ENCODE results near the gene RIPK4. TPM values are rescaled to one million over a fixed set of nuclear protein-coding genes. Genes with fewer than 3 reads are reported as not detected.
"Not testable (repeated sequence)": the region's sequence is repeated elsewhere in the genome, so short reads cannot be mapped to it uniquely, and the experiment has no call there.

Gene RIPK4
- total and polyA plus RNA-seq, 12 donors = 0.04 to 0.18 (median 0.14) TPM; not detected in 5

GRCh38 chr21:41699311-41699710 is 67.5 kb downstream of the RIPK4 start:
- no peak overlapping the region for H3K27ac ChIP-seq
- no peak for DNase-seq
- WGBS, 4 donors = 72 to 95% (median 88%) methylated on average over 10 of the region's 10 CpGs
- intact Hi-C loops (cut with DNase I) = no loop called here
- no peak for TF ChIP-seq CTCF (IDR thresholded peaks at IDR 0.05)
- no peak for TF ChIP-seq POLR2A (IDR thresholded peaks at IDR 0.05)
- H3K9me3 ChIP-seq (replicated peaks in 1 of 3) = no peaks in the 10 kb centered on the region
- H3K36me3 ChIP-seq (replicated peaks in 1 of 2) = no peaks in the 10 kb centered on the region
- peaks cover 2% of the 10 kb centered on the region for H3K27me3 ChIP-seq
- no peak overlapping the region for H3K4me3 ChIP-seq
- no peaks in the 10 kb centered on the region for H3K4me1 ChIP-seq (replicated peaks in 1 of 2)

GRCh38 chr21:41698071-41698470 is 68.8 kb downstream of the RIPK4 start:
- Histone ChIP-seq H3K27ac (no peak overlapping the region), H3K27me3 (no peaks in the 10 kb centered on the region), H3K36me3 (replicated peaks in 1 of 2) (no peaks in the 10 kb centered on the region), H3K9me3 (replicated peaks in 1 of 3) (no peaks in the 10 kb centered on the region), H3K4me3 (no peak overlapping the region), H3K4me1 (replicated peaks in 1 of 2) (no peaks in the 10 kb centered on the region)
- DNase-seq = no peak
- TF ChIP-seq CTCF (IDR thresholded peaks at IDR 0.05) (no peak), POLR2A (IDR thresholded peaks at IDR 0.05) (no peak)
- intact Hi-C loops (cut with DNase I) = no loop called here
- WGBS, 4 donors = 81 to 92% (median 91%) methylated on average over 11 of the region's 11 CpGs

DNA sequence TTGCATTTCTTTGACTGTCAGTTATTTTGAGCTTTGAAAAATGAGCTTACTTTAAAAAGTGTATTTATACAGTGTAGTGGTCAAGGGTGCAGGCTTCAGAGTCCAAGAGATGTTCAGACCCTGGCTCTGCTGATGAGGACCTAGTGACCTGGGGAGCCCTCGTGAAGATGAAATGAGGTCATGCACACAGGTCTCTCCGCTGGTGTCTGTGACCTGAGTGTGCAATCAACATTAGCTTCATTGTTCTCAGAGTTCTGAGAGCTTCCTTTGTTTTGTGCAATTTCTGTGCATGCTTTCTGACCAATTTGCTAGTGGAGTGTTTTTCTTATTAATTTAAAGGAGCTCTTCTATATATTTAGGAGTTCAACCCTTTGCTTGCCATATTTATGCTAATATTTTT is 71.3 kb downstream of the RIPK4 start:
- intact Hi-C loops (cut with DNase I) = no loop called here
- WGBS, 4 donors = 49 to 75% (median 62%) methylated on average over 2 of the region's 2 CpGs
- TF ChIP-seq POLR2A (IDR thresholded peaks at IDR 0.05) = no peak
- no peak for TF ChIP-seq CTCF (IDR thresholded peaks at IDR 0.05)
- Histone ChIP-seq H3K36me3 (replicated peaks in 1 of 2) (no peaks in the 10 kb centered on the region), H3K27ac (no peak overlapping the region), H3K4me3 (no peak overlapping the region), H3K27me3 (no peaks in the 10 kb centered on the region), H3K9me3 (replicated peaks in 1 of 3) (no peaks in the 10 kb centered on the region), H3K4me1 (replicated peaks in 1 of 2) (no peaks in the 10 kb centered on the region)
- no peak for DNase-seq

DNA sequence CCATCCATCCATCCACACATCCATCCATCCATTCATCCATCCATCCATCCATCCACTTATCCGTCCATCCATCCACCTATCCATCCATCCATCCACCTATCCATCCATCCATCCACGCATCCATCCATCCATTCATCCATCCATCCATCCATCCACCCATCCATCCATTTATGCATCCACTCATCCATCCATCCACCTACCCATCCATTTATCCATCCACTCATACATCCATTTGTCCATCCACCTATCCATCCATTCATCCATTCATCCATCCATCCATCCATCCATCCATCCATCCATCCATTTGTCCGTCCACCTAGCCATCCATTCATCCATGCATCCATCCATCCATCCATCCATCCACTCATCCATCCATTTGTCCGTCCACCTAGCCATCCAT is 72.8 kb downstream of the RIPK4 start:
- intact Hi-C loops (cut with DNase I); DNase-seq; H3K27ac ChIP-seq; H3K4me1 ChIP-seq (replicated peaks in 1 of 2); H3K27me3 ChIP-seq; H3K4me3 ChIP-seq; H3K36me3 ChIP-seq (replicated peaks in 1 of 2); H3K9me3 ChIP-seq (replicated peaks in 1 of 3): not testable (repeated sequence)
- 67 to 81% (median 76%) methylated on average over 4 of the region's 4 CpGs for WGBS, 4 donors

DNA sequence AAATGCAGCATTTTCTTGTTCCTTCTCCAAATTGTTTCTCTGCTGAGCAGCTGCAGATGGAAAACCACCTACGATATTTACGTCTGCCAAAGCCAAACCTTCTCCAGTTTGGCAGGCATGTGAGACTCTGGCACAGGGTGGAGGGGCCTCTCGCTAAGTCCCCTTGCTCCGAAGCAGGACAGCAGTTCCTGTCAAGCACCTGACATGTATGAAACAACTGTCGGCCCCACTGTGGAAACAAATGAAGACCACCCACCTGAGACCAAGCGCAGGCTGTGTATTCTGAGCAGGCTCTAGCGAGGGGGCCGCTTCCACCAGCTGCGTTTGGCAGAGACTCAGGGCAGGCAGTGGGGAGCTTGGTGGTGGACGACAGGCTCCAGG is 74.7 kb downstream of the RIPK4 start:
- Histone ChIP-seq H3K36me3 (replicated peaks in 1 of 2) (no peaks in the 10 kb centered on the region), H3K27me3 (no peaks in the 10 kb centered on the region), H3K4me1 (replicated peaks in 1 of 2) (no peaks in the 10 kb centered on the region), H3K27ac (no peak overlapping the region), H3K9me3 (replicated peaks in 1 of 3) (no peaks in the 10 kb centered on the region), H3K4me3 (no peak overlapping the region)
- TF ChIP-seq POLR2A (IDR thresholded peaks at IDR 0.05) (no peak), CTCF (IDR thresholded peaks at IDR 0.05) (no peak)
- no peak for DNase-seq
- 74 to 81% (median 76%) methylated on average over 9 to 10 of the region's 10 CpGs for WGBS, 4 donors
- intact Hi-C loops (cut with DNase I) = no loop called here
